PC-3 (cell line): Measurements from ENCODE around the gene LRRIQ4. TPM values are rescaled to one million over a fixed set of nuclear protein-coding genes. Genes with fewer than 3 reads are reported as not detected.
A peak's percentile ranks its signal among the peaks of the same experiment; 100 is the strongest.

Experiments used
- ATAC-seq: fragments of 200-7000 bp; cut with Tn5 transposase; 2 replicates; pipeline ENCODE4 v1.9.1; 2020; ENCODE audit warnings: mild to moderate bottlenecking, moderate library complexity
- Bru-seq: library from RNA; stranded (reverse); fragments of 400-500 nt; gene quantifications from one replicate; lab custom pipeline; 2021; lab: Mats Ljungman, UMichigan
- BruChase-seq, 2 experiments: library from RNA; stranded (reverse); fragments of 400-500 nt; gene quantifications; one replicate each; lab custom pipeline; 2021; lab: Mats Ljungman, UMichigan
- BruUV-seq: library from RNA; stranded (reverse); fragments of 400-500 nt; replicated peaks from 2 replicates; lab custom pipeline; 2021; lab: Mats Ljungman, UMichigan
- CTCF ChIA-PET: fragments of 300-600 bp; sonication (Branson Sonifier 250); formaldehyde crosslinking; loops from one replicate; lab custom pipeline; 2022; ENCODE audit warnings: antibody characterized with exemption; lab: Charles Lee
- POLR2A ChIA-PET: fragments of 300-600 bp; sonication (Branson Sonifier 250); formaldehyde crosslinking; loops from one replicate; lab custom pipeline; 2022; ENCODE audit warnings: antibody characterized with exemption; ENCODE audit not compliant: unreplicated experiment; lab: Charles Lee
- DNase-seq: peaks from one replicate; pipeline ENCODE4 v3.0.0-alpha.2; 2015
- H2AFZ ChIP-seq: fragments of 300-600 bp; sonication (generic); 2 replicates; pipeline ENCODE4 v1.6.0; 2016; ENCODE audit warnings: antibody characterized with exemption, low read length
- H3F3A ChIP-seq: fragments of 300-600 bp; sonication (generic); one replicate; pipeline ENCODE4 v1.6.0; 2017; ENCODE audit warnings: antibody characterized with exemption, low read length, control low read depth, mild to moderate bottlenecking; ENCODE audit not compliant: unreplicated experiment
- H3K27ac ChIP-seq: fragments of 300-600 bp; sonication (generic); 2 replicates; pipeline ENCODE4 v1.5.1; 2016; ENCODE audit warnings: mild to moderate bottlenecking, low read length
- H3K27me3 ChIP-seq: fragments of 300-600 bp; sonication (generic); 2 replicates; pipeline ENCODE4 v1.6.1; 2016; ENCODE audit warnings: low read length, mixed read lengths
- H3K36me3 ChIP-seq: fragments of 300-600 bp; sonication (generic); 2 replicates; pipeline ENCODE4 v1.6.1; 2016; ENCODE audit warnings: low read depth, mixed run types, low read length, mixed read lengths
- H3K4me1 ChIP-seq: fragments of 300-600 bp; sonication (generic); 2 replicates; pipeline ENCODE4 v1.5.1; 2016; ENCODE audit warnings: low read length; ENCODE audit not compliant: insufficient read depth
- H3K4me2 ChIP-seq: fragments of 300-600 bp; sonication (generic); 2 replicates; pipeline ENCODE4 v1.6.0; 2016; ENCODE audit warnings: low read length
- H3K4me3 ChIP-seq: fragments of 300-600 bp; sonication (generic); 2 replicates; pipeline ENCODE4 v1.5.1; 2016; ENCODE audit warnings: mild to moderate bottlenecking, low read length, mixed read lengths
- H3K79me2 ChIP-seq: fragments of 300-600 bp; sonication (generic); 2 replicates; pipeline ENCODE4 v1.6.1; 2017; ENCODE audit warnings: low read length, mixed read lengths
- H3K9ac ChIP-seq: fragments of 300-600 bp; sonication (generic); 2 replicates; pipeline ENCODE4 v1.6.0; 2016; ENCODE audit warnings: mild to moderate bottlenecking, low read length
- H3K9me2 ChIP-seq: fragments of 300-600 bp; sonication (generic); replicated peaks from 2 replicates; pipeline ENCODE4 v1.6.1; 2016; ENCODE audit warnings: mixed run types, low read length, mixed read lengths
- H3K9me3 ChIP-seq: fragments of 300-600 bp; sonication (generic); 2 replicates; pipeline ENCODE4 v1.6.1; 2016; ENCODE audit warnings: low read length, mixed read lengths
- H4K20me1 ChIP-seq: fragments of 300-600 bp; sonication (generic); 2 replicates; pipeline ENCODE4 v1.6.1; 2016; ENCODE audit warnings: low read length, mixed read lengths
- CTCF ChIP-seq: fragments of 300-600 bp; sonication (generic); conservative IDR thresholded peaks from 2 replicates; pipeline ENCODE4 v1.5.1; 2017; ENCODE audit warnings: antibody characterized with exemption, low read depth, mild to moderate bottlenecking, low read length
- EZH2 ChIP-seq: fragments of 300-600 bp; sonication (generic); IDR thresholded peaks from one replicate; pipeline ENCODE4 v1.6.1; 2017; ENCODE audit warnings: antibody characterized with exemption, mild to moderate bottlenecking, low read length; ENCODE audit not compliant: unreplicated experiment
- EZH2phosphoT487 ChIP-seq: fragments of 300-600 bp; sonication (generic); IDR thresholded peaks from 2 replicates; pipeline ENCODE4 v1.6.1; 2018; ENCODE audit warnings: mild to moderate bottlenecking, antibody characterized with exemption, low read length, borderline replicate concordance
- intact Hi-C: fragments of 100-400 bp; cut with micrococcal nuclease; formaldehyde crosslinking; loops from 2 replicates; pipeline ENCODE4 v1.9.0; 2023
- long read RNA-seq: library from polyadenylated mRNA; unstranded; transcript quantifications from one replicate; pipeline ENCODE4 v2.0.0, GENCODE V29; 2021; ENCODE audit not compliant: unreplicated experiment
- total RNA-seq: library from RNA; depleted of rRNA; stranded (reverse); fragments of >200 nt; gene quantifications from 2 replicates; pipeline ENCODE4 v1.2.3, GENCODE V29; 2014; rRNA removed

Gene LRRIQ4
- total RNA-seq: 0.52 TPM in 1 of 2 replicates, not detected in the other
- Bru-seq, nascent RNA: percentile 22 among the genes with signal in this experiment
- BruChase-seq, experiment 1, labeled RNA remaining after a 6-hour chase: percentile 32 among the genes with signal in this experiment
- BruChase-seq, experiment 2, labeled RNA remaining after a 2-hour chase: percentile 35 among the genes with signal in this experiment
- long read RNA-seq, partial matches to known transcripts: 0 of 1 reads
- long read RNA-seq, other reads (novel, unspliced or antisense): 1 of 1 reads

GRCh38 chr3:169812332-169813235 lies at the start of gene LRRIQ4, which contains the start of gene LRRC34:
TSS of gene LRRIQ4 (plus strand) at chr3:169812870. CDS start at chr3:169821922, 9,052 bp downstream.
TSS of gene LRRC34 (minus strand) at chr3:169812904. CDS start at chr3:169812548, 356 bp downstream.
- Histone ChIP-seq H3K4me3 (peak within 1 kb of the TSS; percentile 75), H3F3A (no peaks in the 10 kb centered on the region), H3K9ac (peak within 1 kb of the TSS; percentile 67), H3K4me2 (peak within 1 kb of the TSS; percentile 95), H3K79me2 (no peaks in the 10 kb centered on the region), H3K36me3 (no peaks in the 10 kb centered on the region), H3K4me1 (peaks cover 15% of the 10 kb centered on the region; the same call in 1 of the 2 replicates), H3K9me2 (no peaks in the 10 kb centered on the region), H3K27me3 (no peaks in the 10 kb centered on the region), H4K20me1 (no peaks in the 10 kb centered on the region), H3K27ac (peak within 1 kb of the TSS; percentile 10; the same call in 1 of the 2 replicates), H3K9me3 (no peaks in the 10 kb centered on the region), H2AFZ (peak within 1 kb of the TSS; percentile 85)
- CTCF ChIA-PET: no interaction called here
- intact Hi-C loops: loop anchor here (5.0 kb wide), 1 partner anchor 40 kb away; the partner anchor contains the start of gene MYNN
- ATAC-seq (peak; percentile 79), DNase-seq (peak; percentile 67)
- POLR2A ChIA-PET: interaction anchor here (0.6 kb wide), 1 partner anchor 143 kb away, joined by 3 read pairs; no protein-coding TSS in a partner anchor
- TF ChIP-seq EZH2 (no peak), EZH2phosphoT487 (no peak), CTCF (no peak)
- no TSS peak for BruUV-seq

DNA sequence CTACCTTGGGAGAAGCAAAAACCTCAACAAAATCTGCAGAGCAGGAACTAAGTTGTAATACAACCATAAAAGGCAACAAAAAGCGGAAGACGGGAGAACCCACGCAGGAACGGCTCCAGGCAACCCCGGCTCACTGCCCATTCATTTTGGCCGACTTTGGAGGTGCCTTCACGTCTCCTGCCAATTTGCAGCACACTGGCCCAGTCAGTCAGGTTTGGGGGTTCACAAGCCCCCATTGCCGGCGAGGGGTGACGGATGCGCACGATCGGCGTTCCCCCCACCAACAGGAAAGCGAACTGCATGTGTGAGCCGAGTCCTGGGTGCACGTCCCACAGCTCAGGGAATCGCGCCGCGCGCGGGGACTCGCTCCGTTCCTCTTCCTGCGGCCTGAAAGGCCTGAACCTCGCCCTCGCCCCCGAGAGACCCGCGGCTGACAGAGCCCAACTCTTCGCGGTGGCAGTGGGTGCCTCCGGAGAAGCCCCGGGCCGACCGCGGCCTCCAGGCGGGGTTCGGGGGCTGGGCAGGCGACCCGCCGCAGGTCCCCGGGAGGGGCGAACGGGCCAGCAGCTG lies 48.3 kb upstream of the LRRIQ4 start:
- no peaks in the 10 kb centered on the region for H4K20me1 ChIP-seq
- peaks cover 6% of the 10 kb centered on the region for H3F3A ChIP-seq
- DNase-seq (peak; percentile 30), ATAC-seq (peak; percentile 27)
- H3K27me3 ChIP-seq: no peaks in the 10 kb centered on the region
- H3K4me3 ChIP-seq: peak overlapping the region; percentile 81
- peak overlapping the region; percentile 96 for H2AFZ ChIP-seq
- no peak for TF ChIP-seq EZH2
- TF ChIP-seq EZH2phosphoT487: no peak
- no peak for TF ChIP-seq CTCF
- H3K79me2 ChIP-seq: no peaks in the 10 kb centered on the region
- ChIA-PET POLR2A (interaction anchor here (0.6 kb wide), 1 partner anchor 109 kb away, joined by 3 read pairs; no protein-coding TSS in a partner anchor), CTCF (no interaction called here)
- H3K9ac ChIP-seq: peak overlapping the region; percentile 99
- H3K4me1 ChIP-seq: peaks cover 11% of the 10 kb centered on the region
- peak overlapping the region; percentile 87 for H3K4me2 ChIP-seq
- BruUV-seq: TSS peak; percentile 89
- peak overlapping the region; percentile 82 for H3K27ac ChIP-seq
- no peaks in the 10 kb centered on the region for H3K36me3 ChIP-seq
- H3K9me3 ChIP-seq: no peaks in the 10 kb centered on the region
- intact Hi-C loops: loop anchor here (2.0 to 10.0 kb wide), 3 partner anchors 98 to 1050 kb away; partner anchors contain the start of gene SEC62
- no peaks in the 10 kb centered on the region for H3K9me2 ChIP-seq
